Mesenchymal stem cell (in vitro differentiated cells and primary cell): ENCODE data around the gene PSMD3.
A peak's percentile ranks its signal among the peaks of the same experiment; 100 is the strongest.

Experiments
- DNase-seq: peaks from one replicate; pipeline ENCODE4 v3.0.0-alpha.2; 2013
- H2AFZ ChIP-seq: one replicate; pipeline ENCODE4 v1.6.1; 2013; ENCODE audit warnings: low read depth, mild to moderate bottlenecking, control low read depth, inconsistent platforms, low read length, moderate library complexity
- H2AK5ac ChIP-seq: 2 replicates; pipeline ENCODE4 v1.6.1; 2013; ENCODE audit warnings: low read length, moderate library complexity, mild to moderate bottlenecking, inconsistent platforms; ENCODE audit not compliant: severe bottlenecking
- H2BK120ac ChIP-seq: one replicate; pipeline ENCODE4 v1.6.1; 2013; ENCODE audit warnings: low read depth, mild to moderate bottlenecking, inconsistent platforms, low read length, moderate library complexity
- H2BK12ac ChIP-seq, 2 experiments: one replicate each; pipeline ENCODE4 v1.6.1; 2013; ENCODE audit warnings: inconsistent platforms in 2 of 2, low read length in 2 of 2, mild to moderate bottlenecking in 2 of 2, moderate library complexity in 2 of 2, control low read depth in 1 of 2
- H2BK15ac ChIP-seq: one replicate; pipeline ENCODE4 v1.6.1; 2013; ENCODE audit warnings: mild to moderate bottlenecking, low read depth, inconsistent platforms; ENCODE audit not compliant: poor library complexity, severe bottlenecking
- H2BK5ac ChIP-seq: 2 replicates; pipeline ENCODE4 v1.6.1; 2013; ENCODE audit warnings: low read depth, mild to moderate bottlenecking, low read length, control low read depth, inconsistent platforms; ENCODE audit not compliant: poor library complexity, severe bottlenecking
- H3K14ac ChIP-seq, 2 experiments: one replicate each; pipeline ENCODE4 v1.6.1; 2013; ENCODE audit warnings: inconsistent platforms in 2 of 2, low read length in 2 of 2, control low read depth in 1 of 2, mild to moderate bottlenecking in 1 of 2, moderate library complexity in 1 of 2
- H3K18ac ChIP-seq, 2 experiments: one replicate each; pipeline ENCODE4 v1.6.1; 2013; ENCODE audit warnings: inconsistent platforms in 2 of 2, low read length in 2 of 2, control low read depth in 1 of 2, low read depth in 1 of 2, mild to moderate bottlenecking in 1 of 2
- H3K23ac ChIP-seq, 2 experiments: one replicate each; pipeline ENCODE4 v1.6.1; 2013; ENCODE audit warnings: inconsistent platforms in 2 of 2, low read length in 2 of 2, mild to moderate bottlenecking in 2 of 2, moderate library complexity in 2 of 2, control low read depth in 1 of 2
- H3K27ac ChIP-seq: 2 replicates; pipeline ENCODE4 v1.5.1; 2013; ENCODE audit warnings: mild to moderate bottlenecking, moderate library complexity, low read length, control low read depth, inconsistent platforms; ENCODE audit not compliant: poor library complexity, severe bottlenecking
- H3K27me3 ChIP-seq, 2 experiments: 2 replicates each; pipeline versions ENCODE4 v1.6.1 to v1.7.0; 2013; ENCODE audit warnings: low read length in 2 of 2, mild to moderate bottlenecking in 2 of 2, moderate library complexity in 2 of 2, control low read depth in 1 of 2, inconsistent platforms in 1 of 2; ENCODE audit not compliant: control insufficient read depth in 1 of 2, insufficient read depth in 1 of 2
- H3K36me3 ChIP-seq, 2 experiments: 2 replicates each; pipeline versions ENCODE4 v1.6.1 to v1.7.0; 2013; ENCODE audit warnings: low read length in 2 of 2, control low read depth in 1 of 2, inconsistent platforms in 1 of 2, low read depth in 1 of 2, mild to moderate bottlenecking in 1 of 2; ENCODE audit not compliant: insufficient read depth in 2 of 2, control insufficient read depth in 1 of 2
- H3K4ac ChIP-seq, 2 experiments: one replicate each; pipeline ENCODE4 v1.6.1; 2013; ENCODE audit warnings: inconsistent platforms in 2 of 2, low read length in 2 of 2, mild to moderate bottlenecking in 2 of 2, moderate library complexity in 2 of 2, control low read depth in 1 of 2, low read depth in 1 of 2
- H3K4me1 ChIP-seq: 2 replicates; pipeline ENCODE4 v1.6.1; 2013; ENCODE audit warnings: low read depth, low read length, control low read depth; ENCODE audit not compliant: control insufficient read depth, insufficient read depth
- H3K4me2 ChIP-seq: 2 replicates; pipeline ENCODE4 v1.6.1; 2013; ENCODE audit warnings: low read length, mild to moderate bottlenecking, inconsistent platforms; ENCODE audit not compliant: poor library complexity, severe bottlenecking
- H3K4me3 ChIP-seq, 2 experiments: 2 replicates each; pipeline versions ENCODE4 v1.5.1 to v1.7.0; 2013; ENCODE audit warnings: low read length in 2 of 2, mild to moderate bottlenecking in 2 of 2, control low read depth in 1 of 2, low read depth in 1 of 2; ENCODE audit not compliant: insufficient read depth in 1 of 2
- H3K79me1 ChIP-seq: replicated peaks from 2 replicates; pipeline ENCODE4 v1.6.1; 2013; ENCODE audit warnings: mild to moderate bottlenecking, control low read depth, low read length, inconsistent platforms; ENCODE audit not compliant: poor library complexity, severe bottlenecking
- H3K9ac ChIP-seq: 2 replicates; pipeline ENCODE4 v1.7.0; 2013; ENCODE audit warnings: mild to moderate bottlenecking, low read length, moderate library complexity
- H3K9me3 ChIP-seq: 2 replicates; pipeline ENCODE4 v1.7.0; 2013; ENCODE audit warnings: mild to moderate bottlenecking, low read length; ENCODE audit not compliant: control insufficient read depth
- H4K8ac ChIP-seq: one replicate; pipeline ENCODE4 v1.6.1; 2013; ENCODE audit warnings: inconsistent platforms, mild to moderate bottlenecking, low read length, moderate library complexity
- H4K91ac ChIP-seq: one replicate; pipeline ENCODE4 v1.6.1; 2013; ENCODE audit warnings: mild to moderate bottlenecking, low read length, inconsistent platforms
- WGBS: methylation state at CpG from one replicate; pipeline ENCODE4 v1.1.7; 2013; ENCODE audit warnings: mixed read lengths; 5-methylcytosine and 5-hydroxymethylcytosine counted together

Gene PSMD3

DNA sequence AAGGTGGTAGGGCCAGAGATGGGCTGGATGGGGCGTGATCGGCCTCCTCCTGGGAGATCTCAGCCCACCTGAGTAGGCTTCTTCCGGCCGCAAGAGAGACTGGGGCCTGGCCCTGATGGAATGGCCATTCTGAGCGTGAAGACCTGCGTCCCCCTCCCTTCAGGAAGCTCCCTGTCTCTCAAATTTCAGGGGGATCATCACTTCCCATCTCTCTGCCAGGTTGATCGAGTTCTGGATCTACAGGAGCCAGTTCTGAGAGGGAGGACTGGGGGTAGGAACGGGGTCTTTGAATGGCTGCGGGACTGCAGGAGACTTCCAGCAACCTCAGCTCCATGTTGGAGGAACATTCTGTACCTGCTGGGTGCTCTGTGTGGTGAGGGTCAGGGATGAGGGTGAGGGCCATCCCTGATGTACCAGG lies 27.1 kb upstream of the PSMD3 start:
- Histone ChIP-seq H3K4me3 (peak overlapping the region; percentile 18 to 74), H4K91ac (peak overlapping the region; percentile 36), H3K36me3 (no peaks in the 10 kb centered on the region), H2BK12ac (peak overlapping the region; percentile 19 to 49), H3K18ac (peak overlapping the region in 1 of 2 experiments; percentile 77), H3K79me1 (no peaks in the 10 kb centered on the region), H3K4me1 (peaks cover 9% of the 10 kb centered on the region), H3K23ac (no peak overlapping the region), H3K14ac (peak overlapping the region in 1 of 2 experiments; percentile 23), H3K27me3 (peaks cover 0 to 4% of the 10 kb centered on the region in 2 experiments), H2AFZ (peak overlapping the region; percentile 99), H2BK120ac (no peak overlapping the region), H2BK5ac (no peak overlapping the region), H2BK15ac (peak overlapping the region; percentile 29), H3K4ac (no peak overlapping the region), H3K4me2 (peak overlapping the region; percentile 62), H3K9ac (peak overlapping the region; percentile 72), H3K9me3 (no peaks in the 10 kb centered on the region), H2AK5ac (peak overlapping the region; percentile 50), H3K27ac (no peak overlapping the region), H4K8ac (peak overlapping the region; percentile 86)
- no peak for DNase-seq
- 63% methylated on average over 4 of the region's 9 CpGs for WGBS

- no peak overlapping the region for H3K4ac ChIP-seq
- H3K18ac ChIP-seq = no peak overlapping the region
- H3K4me2 ChIP-seq = no peak overlapping the region
- no peaks in the 10 kb centered on the region for H3K36me3 ChIP-seq
- H2BK15ac ChIP-seq = no peak overlapping the region
- no peak overlapping the region for H2BK120ac ChIP-seq
- H2BK5ac ChIP-seq = no peak overlapping the region
- no peaks in the 10 kb centered on the region for H3K79me1 ChIP-seq
- H3K14ac ChIP-seq = peak overlapping the region in 1 of 2 experiments; percentile 2
- H3K27me3 ChIP-seq = peaks cover 0 to 4% of the 10 kb centered on the region in 2 experiments
- H4K8ac ChIP-seq = no peak overlapping the region
- H3K9ac ChIP-seq = no peak overlapping the region
- no peaks in the 10 kb centered on the region for H3K9me3 ChIP-seq
- H2AFZ ChIP-seq = no peak overlapping the region
- DNase-seq = no peak
- H3K4me3 ChIP-seq = no peak overlapping the region
- H3K23ac ChIP-seq = no peak overlapping the region
- H2BK12ac ChIP-seq = no peak overlapping the region
- peaks cover 9% of the 10 kb centered on the region for H3K4me1 ChIP-seq
- no peak overlapping the region for H2AK5ac ChIP-seq
- H3K27ac ChIP-seq = no peak overlapping the region
- H4K91ac ChIP-seq = no peak overlapping the region
- 51% methylated on average over 3 of the region's 4 CpGs for WGBS
Measured at GRCh38 chr17:39954876-39955275, 25.7 kb upstream of the PSMD3 start.

- Histone ChIP-seq H3K23ac (no peak overlapping the region), H3K9me3 (no peaks in the 10 kb centered on the region), H3K79me1 (no peaks in the 10 kb centered on the region), H3K27ac (no peak overlapping the region), H2AK5ac (no peak overlapping the region), H4K8ac (no peak overlapping the region), H2BK120ac (no peak overlapping the region), H3K4me1 (peaks cover 9% of the 10 kb centered on the region), H3K4ac (no peak overlapping the region), H3K4me3 (no peak overlapping the region), H2BK12ac (no peak overlapping the region), H2BK5ac (no peak overlapping the region), H3K4me2 (no peak overlapping the region), H3K18ac (no peak overlapping the region), H3K14ac (no peak overlapping the region), H4K91ac (no peak overlapping the region), H2AFZ (no peak overlapping the region), H3K9ac (no peak overlapping the region), H3K27me3 (peaks cover 0 to 4% of the 10 kb centered on the region in 2 experiments), H2BK15ac (no peak overlapping the region), H3K36me3 (no peaks in the 10 kb centered on the region)
- no peak for DNase-seq
- 100% methylated on average over 1 of the region's 4 CpGs for WGBS
Measured at GRCh38 chr17:39955726-39956225, 24.8 kb upstream of the PSMD3 start.

- Histone ChIP-seq H2BK120ac (no peak overlapping the region), H2BK12ac (no peak overlapping the region), H3K27ac (no peak overlapping the region), H3K4ac (no peak overlapping the region), H3K4me1 (peaks cover 2% of the 10 kb centered on the region), H2BK15ac (no peak overlapping the region), H3K4me2 (no peak overlapping the region), H2AK5ac (no peak overlapping the region), H3K9ac (peak overlapping the region; percentile 15), H3K9me3 (no peaks in the 10 kb centered on the region), H4K8ac (no peak overlapping the region), H3K27me3 (peaks cover 3 to 16% of the 10 kb centered on the region in 2 experiments), H3K79me1 (no peaks in the 10 kb centered on the region), H4K91ac (no peak overlapping the region), H2AFZ (no peak overlapping the region), H3K18ac (no peak overlapping the region), H3K4me3 (no peak overlapping the region), H2BK5ac (no peak overlapping the region), H3K36me3 (no peaks in the 10 kb centered on the region), H3K14ac (no peak overlapping the region), H3K23ac (no peak overlapping the region)
- 85% methylated on average over 8 of the region's 8 CpGs for WGBS
- DNase-seq = no peak
Measured at GRCh38 chr17:39960524-39961041, 20.0 kb upstream of the PSMD3 start.
